Small intestine (tissue), 7 donors: ENCODE measurements around the gene POU2AF1. TPM values are rescaled to one million over a fixed set of nuclear protein-coding genes. Genes with fewer than 3 reads are reported as not detected.

Source experiments
- DNase-seq, 2 donors: peaks; one replicate each; pipeline versions ENCODE4 v3.0.0 to v3.0.0-alpha.2; 2013
- FAIRE-seq: peaks from 2 replicates; lab custom pipeline; 2012; peaks lifted over from hg19 to GRCh38; lab: Jason Lieb, UNC
- H3K27ac ChIP-seq, 3 donors: one replicate each; pipeline ENCODE4 v1.5.1; 2013; ENCODE audit warnings: low read length in 2 of 3, mild to moderate bottlenecking in 2 of 3, control low read depth in 1 of 3, inconsistent platforms in 1 of 3, low read depth in 1 of 3, moderate library complexity in 1 of 3
- H3K27me3 ChIP-seq, 3 donors: one replicate each; pipeline ENCODE4 v1.6.1; 2013; ENCODE audit warnings: low read length in 3 of 3, inconsistent platforms in 1 of 3; ENCODE audit not compliant: control insufficient read depth in 3 of 3, insufficient read depth in 3 of 3
- H3K36me3 ChIP-seq, 3 donors: one replicate each; pipeline ENCODE4 v1.6.1; 2013; ENCODE audit warnings: low read length in 3 of 3, inconsistent platforms in 1 of 3, low read depth in 1 of 3, mild to moderate bottlenecking in 1 of 3, moderate library complexity in 1 of 3; ENCODE audit not compliant: control insufficient read depth in 3 of 3, insufficient read depth in 2 of 3
- H3K4me1 ChIP-seq, 3 donors: one replicate each; pipeline ENCODE4 v1.6.1; 2013; ENCODE audit warnings: low read length in 2 of 3, inconsistent platforms in 1 of 3, low read depth in 1 of 3, mild to moderate bottlenecking in 1 of 3, moderate library complexity in 1 of 3; ENCODE audit not compliant: control insufficient read depth in 3 of 3, insufficient read depth in 2 of 3
- H3K4me3 ChIP-seq, 3 donors: one replicate each; pipeline ENCODE4 v1.5.1; 2013; ENCODE audit warnings: low read length in 3 of 3, control low read depth in 1 of 3, inconsistent platforms in 1 of 3, low read depth in 1 of 3, mild to moderate bottlenecking in 1 of 3, moderate library complexity in 1 of 3
- H3K9me3 ChIP-seq, 2 donors: one replicate each; pipeline ENCODE4 v1.6.1; 2013; ENCODE audit warnings: low read depth in 1 of 2, low read length in 1 of 2; ENCODE audit not compliant: control insufficient read depth in 2 of 2, insufficient read depth in 1 of 2
- WGBS, 3 donors: extraction: QIAGEN DNeasy Blood & Tissue Kit; methylation state at CpG; one replicate each; pipeline ENCODE4 v1.1.7; 2013; 5-methylcytosine and 5-hydroxymethylcytosine counted together
- polyA plus RNA-seq, 4 donors: library from polyadenylated mRNA; stranded (reverse) in 3 of 4; unstranded in 1 of 4; fragments of 200-250 nt in 3 of 4; fragments of 120-200 nt in 1 of 4; gene quantifications; one replicate each; pipeline versions ENCODE4 v1.2.1 to v1.2.3, GENCODE V29; 2013
- donor health status: healthy with polysubstance abuse.
- donor health status: control.
- donor health status: control.
- donor health status: Bipolar disorder and iron deficiency.
- donor health status: healthy.

POU2AF1 gene
- polyA plus RNA-seq, 4 donors, result 1.0 to 9.2 (median 3.4) TPM

DNA sequence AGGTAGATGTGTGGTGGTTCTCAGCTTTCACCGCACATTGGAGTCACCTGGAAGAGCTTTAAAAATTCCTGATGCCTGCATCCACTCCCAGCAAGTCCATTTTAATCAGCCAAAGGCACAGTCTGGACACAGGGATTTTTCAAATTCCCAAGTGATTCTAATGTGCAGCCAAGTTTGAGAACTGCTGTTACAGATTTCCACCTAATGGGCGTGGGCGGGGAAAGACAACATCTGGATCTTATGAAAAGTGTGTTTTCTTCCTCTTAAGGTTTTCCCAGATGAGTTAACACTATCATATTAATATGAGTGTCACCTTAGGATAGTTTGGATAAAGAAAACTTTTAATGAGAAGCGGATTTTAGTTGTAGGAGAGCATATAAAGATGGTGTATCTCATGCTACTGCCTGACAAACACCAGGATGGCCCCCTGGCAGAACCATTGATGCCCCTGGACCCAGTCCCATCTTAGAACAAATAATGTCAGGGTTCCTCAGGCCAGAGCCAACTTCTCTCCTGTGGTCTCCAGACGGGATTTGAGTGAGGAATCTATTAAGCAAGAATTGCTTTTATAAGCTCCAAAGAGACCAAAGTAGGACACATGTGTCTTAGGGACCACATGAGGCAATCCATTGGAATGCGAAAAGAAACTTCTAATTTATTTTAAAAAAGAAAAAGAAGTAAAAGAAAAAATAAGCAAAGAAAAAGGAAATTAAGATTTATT lies 31.9 kb downstream of the POU2AF1 start:
- WGBS, 3 donors, result 86 to 91% (median 86%) methylated on average over 6 of the region's 6 CpGs
- H3K27me3 ChIP-seq, result no peaks in the 10 kb centered on the region
- no peak for FAIRE-seq
- H3K27ac ChIP-seq, result no peak overlapping the region
- no peak overlapping the region for H3K4me3 ChIP-seq
- DNase-seq, result no peak
- H3K36me3 ChIP-seq, result no peaks in the 10 kb centered on the region
- H3K9me3 ChIP-seq, result no peaks in the 10 kb centered on the region
- no peaks in the 10 kb centered on the region for H3K4me1 ChIP-seq

GRCh38 chr11:111344032-111344431 lies 35.0 kb downstream of the POU2AF1 start:
- H3K27ac ChIP-seq, result no peak overlapping the region
- no peaks in the 10 kb centered on the region for H3K9me3 ChIP-seq
- no peaks in the 10 kb centered on the region for H3K4me1 ChIP-seq
- no peak for FAIRE-seq
- H3K27me3 ChIP-seq, result no peaks in the 10 kb centered on the region
- no peak overlapping the region for H3K4me3 ChIP-seq
- DNase-seq, result no peak
- WGBS, 3 donors, result 71 to 80% (median 77%) methylated on average over 3 of the region's 3 CpGs
- no peaks in the 10 kb centered on the region for H3K36me3 ChIP-seq

- H3K27me3 ChIP-seq, result no peaks in the 10 kb centered on the region
- no peaks in the 10 kb centered on the region for H3K9me3 ChIP-seq
- H3K4me1 ChIP-seq, result peaks cover 0 to 9% (median 2%) of the 10 kb centered on the region in 3 donors
- H3K27ac ChIP-seq, result no peak overlapping the region
- DNase-seq (no peak), FAIRE-seq (no peak)
- no peak overlapping the region for H3K4me3 ChIP-seq
- WGBS, 3 donors, result 77 to 82% (median 78%) methylated on average over 3 of the region's 3 CpGs
- H3K36me3 ChIP-seq, result no peaks in the 10 kb centered on the region
Observed at GRCh38 chr11:111342329-111342728, 36.7 kb downstream of the POU2AF1 start.

- no peaks in the 10 kb centered on the region for H3K27me3 ChIP-seq
- H3K4me3 ChIP-seq, result no peak overlapping the region
- H3K4me1 ChIP-seq, result peaks cover 5 to 32% (median 7%) of the 10 kb centered on the region in 3 donors
- H3K9me3 ChIP-seq, result no peaks in the 10 kb centered on the region
- DNase-seq (no peak), FAIRE-seq (no peak)
- no peak overlapping the region for H3K27ac ChIP-seq
- H3K36me3 ChIP-seq, result no peaks in the 10 kb centered on the region
Observed at GRCh38 chr11:111339758-111340388, 39.2 kb downstream of the POU2AF1 start.

- FAIRE-seq, result no peak
- 70 to 91% (median 83%) methylated on average over 2 of the region's 2 CpGs for WGBS, 3 donors
- Histone ChIP-seq H3K27ac (no peak overlapping the region), H3K27me3 (no peaks in the 10 kb centered on the region), H3K9me3 (no peaks in the 10 kb centered on the region), H3K4me3 (no peak overlapping the region), H3K4me1 (peaks cover 7 to 45% (median 11%) of the 10 kb centered on the region in 3 donors), H3K36me3 (no peaks in the 10 kb centered on the region)
- peak in 1 of 2 donors; percentile 58 for DNase-seq
Observed at GRCh38 chr11:111336582-111337256, 42.4 kb downstream of the POU2AF1 start.

- Histone ChIP-seq H3K9me3 (no peaks in the 10 kb centered on the region), H3K27me3 (no peaks in the 10 kb centered on the region), H3K27ac (peak overlapping the region in 1 of 3 donors; percentile 31), H3K4me3 (no peak overlapping the region), H3K4me1 (peaks cover 7 to 45% (median 11%) of the 10 kb centered on the region in 3 donors), H3K36me3 (no peaks in the 10 kb centered on the region)
- DNase-seq (no peak), FAIRE-seq (no peak)
- WGBS, 3 donors, result 80 to 90% (median 85%) methylated on average over 4 of the region's 4 CpGs
Observed at GRCh38 chr11:111336062-111336461, 43.0 kb downstream of the POU2AF1 start.

DNA sequence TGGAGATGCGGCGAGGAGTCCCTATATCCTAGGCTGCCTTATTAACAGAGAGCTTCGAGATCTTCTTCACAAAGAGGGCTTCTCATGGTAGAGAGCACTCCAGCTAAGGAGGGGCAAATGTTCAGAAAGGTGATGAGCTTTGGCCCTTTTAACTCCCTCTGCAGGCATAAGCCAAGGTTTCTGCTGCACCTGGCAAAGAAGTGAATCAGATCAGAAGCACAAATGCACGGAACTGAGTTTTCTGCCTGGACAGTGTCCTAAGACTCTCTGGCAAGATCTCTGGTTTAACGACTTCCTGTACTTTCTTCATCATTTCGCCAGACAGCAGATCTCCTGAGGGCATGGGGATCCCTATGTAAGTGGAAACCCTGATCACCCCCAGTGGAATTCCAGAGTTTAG lies 43.5 kb downstream of the POU2AF1 start:
- Histone ChIP-seq H3K9me3 (no peaks in the 10 kb centered on the region), H3K27me3 (no peaks in the 10 kb centered on the region), H3K4me3 (no peak overlapping the region), H3K36me3 (no peaks in the 10 kb centered on the region), H3K27ac (peak overlapping the region in 1 of 3 donors; percentile 31), H3K4me1 (peaks cover 7 to 45% (median 11%) of the 10 kb centered on the region in 3 donors)
- DNase-seq (peak in 1 of 2 donors; percentile 45), FAIRE-seq (no peak)
- 45 to 67% (median 48%) methylated on average over 6 of the region's 6 CpGs for WGBS, 3 donors
